ENCODE measurements around the gene PDCD4. TPM values are rescaled to one million over a fixed set of nuclear protein-coding genes. Genes with fewer than 3 reads are reported as not detected.

The PDCD4 gene
- total and polyA plus RNA-seq, 9 of the 15 experiments (the other 6 are each of a cell fraction or from before 2014, with no cell fraction given): 12.9 to 44.1 (median 33.7) TPM

DNA sequence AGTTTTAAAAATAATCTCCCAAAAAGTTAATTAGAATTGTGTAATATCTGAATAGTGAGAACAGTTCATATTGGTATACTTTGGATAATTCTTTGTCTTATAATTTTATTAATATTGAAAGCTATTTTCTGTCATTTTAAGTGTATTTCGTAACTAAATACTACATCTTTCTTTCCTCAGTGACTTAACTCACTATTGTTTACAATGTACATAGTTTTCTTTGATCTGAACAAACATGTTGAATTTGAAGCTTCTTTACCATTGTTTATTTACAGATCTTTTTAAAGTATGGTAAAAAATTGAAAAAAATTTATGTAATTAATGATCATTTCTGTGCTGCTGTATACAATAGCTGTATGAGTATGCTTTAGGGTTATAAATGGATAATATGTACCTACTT is 5.1 kb downstream of the PDCD4 start (continued):
- TF ChIP-seq, protein P1, sequence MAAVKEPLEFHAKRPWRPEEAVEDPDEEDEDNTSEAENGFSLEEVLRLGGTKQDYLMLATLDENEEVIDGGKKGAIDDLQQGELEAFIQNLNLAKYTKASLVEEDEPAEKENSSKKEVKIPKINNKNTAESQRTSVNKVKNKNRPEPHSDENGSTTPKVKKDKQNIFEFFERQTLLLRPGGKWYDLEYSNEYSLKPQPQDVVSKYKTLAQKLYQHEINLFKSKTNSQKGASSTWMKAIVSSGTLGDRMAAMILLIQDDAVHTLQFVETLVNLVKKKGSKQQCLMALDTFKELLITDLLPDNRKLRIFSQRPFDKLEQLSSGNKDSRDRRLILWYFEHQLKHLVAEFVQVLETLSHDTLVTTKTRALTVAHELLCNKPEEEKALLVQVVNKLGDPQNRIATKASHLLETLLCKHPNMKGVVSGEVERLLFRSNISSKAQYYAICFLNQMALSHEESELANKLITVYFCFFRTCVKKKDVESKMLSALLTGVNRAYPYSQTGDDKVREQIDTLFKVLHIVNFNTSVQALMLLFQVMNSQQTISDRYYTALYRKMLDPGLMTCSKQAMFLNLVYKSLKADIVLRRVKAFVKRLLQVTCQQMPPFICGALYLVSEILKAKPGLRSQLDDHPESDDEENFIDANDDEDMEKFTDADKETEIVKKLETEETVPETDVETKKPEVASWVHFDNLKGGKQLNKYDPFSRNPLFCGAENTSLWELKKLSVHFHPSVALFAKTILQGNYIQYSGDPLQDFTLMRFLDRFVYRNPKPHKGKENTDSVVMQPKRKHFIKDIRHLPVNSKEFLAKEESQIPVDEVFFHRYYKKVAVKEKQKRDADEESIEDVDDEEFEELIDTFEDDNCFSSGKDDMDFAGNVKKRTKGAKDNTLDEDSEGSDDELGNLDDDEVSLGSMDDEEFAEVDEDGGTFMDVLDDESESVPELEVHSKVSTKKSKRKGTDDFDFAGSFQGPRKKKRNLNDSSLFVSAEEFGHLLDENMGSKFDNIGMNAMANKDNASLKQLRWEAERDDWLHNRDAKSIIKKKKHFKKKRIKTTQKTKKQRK (IDR thresholded peaks at IDR 0.05; ENCODE audit: borderline replicate concordance, low read depth, low read length): no peak
- TF ChIP-seq, protein P2, sequence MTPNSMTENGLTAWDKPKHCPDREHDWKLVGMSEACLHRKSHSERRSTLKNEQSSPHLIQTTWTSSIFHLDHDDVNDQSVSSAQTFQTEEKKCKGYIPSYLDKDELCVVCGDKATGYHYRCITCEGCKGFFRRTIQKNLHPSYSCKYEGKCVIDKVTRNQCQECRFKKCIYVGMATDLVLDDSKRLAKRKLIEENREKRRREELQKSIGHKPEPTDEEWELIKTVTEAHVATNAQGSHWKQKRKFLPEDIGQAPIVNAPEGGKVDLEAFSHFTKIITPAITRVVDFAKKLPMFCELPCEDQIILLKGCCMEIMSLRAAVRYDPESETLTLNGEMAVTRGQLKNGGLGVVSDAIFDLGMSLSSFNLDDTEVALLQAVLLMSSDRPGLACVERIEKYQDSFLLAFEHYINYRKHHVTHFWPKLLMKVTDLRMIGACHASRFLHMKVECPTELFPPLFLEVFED (CRISPR knock-in tag; conservative IDR thresholded peaks at IDR 0.05): no peak
- TF ChIP-seq POLR3G (IDR thresholded peaks at IDR 0.05; ENCODE audit: extremely low read depth, insufficient read length, insufficient replicate concordance): no peak

DNA sequence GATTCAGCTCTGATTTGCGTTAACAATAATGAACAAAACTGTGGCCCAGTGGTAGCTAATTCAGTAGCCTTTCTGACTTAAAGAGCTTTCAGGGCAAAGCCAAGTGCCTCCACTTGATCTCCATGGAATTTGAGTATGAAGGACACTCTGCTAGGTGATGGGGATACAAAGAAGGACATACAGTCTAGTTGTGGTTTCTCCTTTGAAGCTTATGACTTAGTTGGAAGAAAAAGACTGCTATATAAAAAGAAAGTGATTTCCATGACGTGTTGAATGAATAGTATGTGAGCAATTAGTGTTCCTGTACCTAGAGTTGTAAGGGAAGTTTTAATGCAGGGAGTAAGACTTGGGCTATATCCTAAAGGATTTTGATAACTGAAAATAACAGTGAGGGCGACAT is 8.3 kb downstream of the PDCD4 start:
- H3K4me3 ChIP-seq: no peak overlapping the region
- no peak for DNase-seq (ENCODE audit: extremely low read depth in 1 of 4, low spot score in 3 of 4)
- H3K27ac ChIP-seq (ENCODE audit: extremely low read depth, low read depth, low read length): no peak overlapping the region
- H3K27me3 ChIP-seq (ENCODE audit: control insufficient read depth in 2 of 2, insufficient read depth in 2 of 2, low read length in 2 of 2): no peaks in the 10 kb centered on the region
- no peak; the same call in 2 of the 3 replicates for ATAC-seq
- H3K9ac ChIP-seq (ENCODE audit: insufficient read depth in 1 of 2, low read depth in 2 of 2, low read length in 2 of 2): no peak overlapping the region
- in situ Hi-C loops (cut with MboI): loop anchor here (25.0 kb wide), 1 partner anchor 268 kb away; no protein-coding TSS in a partner anchor
- peaks cover 18% of the 10 kb centered on the region for H3K36me3 ChIP-seq (ENCODE audit: control insufficient read depth, insufficient read depth, low read length)
- H2AFZ ChIP-seq (ENCODE audit: low read depth, low read length): no peak overlapping the region
- no peak overlapping the region for H3K4me2 ChIP-seq (ENCODE audit: insufficient read depth, low read length)
- ChIA-PET CTCF (ENCODE audit: low intra/inter-chr PET ratio) (no interaction called here), POLR2A (interaction anchor here (0.6 to 1.1 kb wide), 4 partner anchors 9 to 76 kb away, joined by 3 read pairs; no protein-coding TSS in a partner anchor)
- intact Hi-C loops (cut with micrococcal nuclease): no loop called here
- no peaks in the 10 kb centered on the region for H4K20me1 ChIP-seq (replicated peaks; ENCODE audit: control insufficient read depth, insufficient read depth, low read length)
- peaks cover 0 to 2% of the 10 kb centered on the region in 2 experiments; a peak in 3 of 5 replicates for H3K4me1 ChIP-seq (replicated peaks in 1 of 2; ENCODE audit: control insufficient read depth in 2 of 2, insufficient read depth in 2 of 2, low read length in 2 of 2)
- no peaks in the 10 kb centered on the region for H3K9me1 ChIP-seq (ENCODE audit: control insufficient read depth, insufficient read depth, low read length)
- no peaks in the 10 kb centered on the region for H3K9me3 ChIP-seq (replicated peaks; ENCODE audit: control insufficient read depth, insufficient read depth, low read depth, low read length)
- no peak for FAIRE-seq
- H3K79me2 ChIP-seq (ENCODE audit: control insufficient read depth, insufficient read depth, low read length): peaks cover 11% of the 10 kb centered on the region
- BruUV-seq (replicated peaks): no TSS peak
- 69% methylated on average over 3 of the region's 3 CpGs for WGBS (ENCODE audit: insufficient coverage, low coverage, missing lambda C conversion rate)
- TF ChIP-seq SAP30 (IDR thresholded peaks at IDR 0.05; ENCODE audit: borderline replicate concordance, insufficient read depth, low read depth, low read length, poor library complexity, severe bottlenecking) (no peak), TAF7 (tag; IDR thresholded peaks at IDR 0.05) (no peak), SETDB1 (IDR thresholded peaks at IDR 0.05; ENCODE audit: low read length) (no peak), STAT5A (IDR thresholded peaks at IDR 0.05; ENCODE audit: borderline replicate concordance, low read length) (no peak), TFAM (CRISPR knock-in tag; conservative IDR thresholded peaks at IDR 0.05) (no peak), HNRNPL (IDR thresholded peaks at IDR 0.05; ENCODE audit: low read depth, low read length) (no peak), MEF2D (tag; conservative IDR thresholded peaks at IDR 0.05; ENCODE audit: low read depth) (no peak), ZNF589 (CRISPR knock-in tag; IDR thresholded peaks at IDR 0.05; ENCODE audit: low read depth) (no peak)
- TF ChIP-seq, protein P3, sequence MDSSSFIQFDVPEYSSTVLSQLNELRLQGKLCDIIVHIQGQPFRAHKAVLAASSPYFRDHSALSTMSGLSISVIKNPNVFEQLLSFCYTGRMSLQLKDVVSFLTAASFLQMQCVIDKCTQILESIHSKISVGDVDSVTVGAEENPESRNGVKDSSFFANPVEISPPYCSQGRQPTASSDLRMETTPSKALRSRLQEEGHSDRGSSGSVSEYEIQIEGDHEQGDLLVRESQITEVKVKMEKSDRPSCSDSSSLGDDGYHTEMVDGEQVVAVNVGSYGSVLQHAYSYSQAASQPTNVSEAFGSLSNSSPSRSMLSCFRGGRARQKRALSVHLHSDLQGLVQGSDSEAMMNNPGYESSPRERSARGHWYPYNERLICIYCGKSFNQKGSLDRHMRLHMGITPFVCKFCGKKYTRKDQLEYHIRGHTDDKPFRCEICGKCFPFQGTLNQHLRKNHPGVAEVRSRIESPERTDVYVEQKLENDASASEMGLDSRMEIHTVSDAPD (CRISPR knock-in tag; IDR thresholded peaks at IDR 0.05): no peak
- TF ChIP-seq, protein P4, sequence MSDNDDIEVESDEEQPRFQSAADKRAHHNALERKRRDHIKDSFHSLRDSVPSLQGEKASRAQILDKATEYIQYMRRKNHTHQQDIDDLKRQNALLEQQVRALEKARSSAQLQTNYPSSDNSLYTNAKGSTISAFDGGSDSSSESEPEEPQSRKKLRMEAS (CRISPR knock-in tag; IDR thresholded peaks at IDR 0.05): no peak
